Osteocyte (in vitro differentiated cells): Measurements from ENCODE around the gene PPP2R5E. TPM values are rescaled to one million over a fixed set of nuclear protein-coding genes. Genes with fewer than 3 reads are reported as not detected.

ENCODE experiments used
- DNase-seq: peaks from one replicate; pipeline ENCODE4 v3.0.0; 2021; ENCODE audit warnings: mixed read lengths; ENCODE audit not compliant: unreplicated experiment; ENCODE audit errors: extremely low spot score
- H3K27ac Mint-ChIP-seq: one replicate; pipeline ENCODE4 v1.8.0; 2021; ENCODE audit warnings: mild to moderate bottlenecking, mixed read lengths; ENCODE audit not compliant: unreplicated experiment
- H3K27me3 Mint-ChIP-seq: one replicate; pipeline ENCODE4 v1.8.0; 2021; ENCODE audit warnings: mixed read lengths; ENCODE audit not compliant: unreplicated experiment
- H3K36me3 Mint-ChIP-seq: one replicate; pipeline ENCODE4 v1.8.0; 2021; ENCODE audit warnings: mixed read lengths; ENCODE audit not compliant: unreplicated experiment
- H3K4me1 Mint-ChIP-seq: one replicate; pipeline ENCODE4 v1.8.0; 2021; ENCODE audit warnings: mixed read lengths; ENCODE audit not compliant: unreplicated experiment
- H3K4me3 Mint-ChIP-seq: one replicate; pipeline ENCODE4 v1.8.0; 2021; ENCODE audit warnings: mild to moderate bottlenecking, moderate library complexity, mixed read lengths; ENCODE audit not compliant: unreplicated experiment
- H3K9me3 Mint-ChIP-seq: one replicate; pipeline ENCODE4 v1.8.0; 2021; ENCODE audit warnings: mixed read lengths; ENCODE audit not compliant: unreplicated experiment
- CTCF ChIP-seq: fragments of 200-600 bp; sonication (generic); IDR thresholded peaks from 2 replicates; pipeline ENCODE4 v1.5.0; 2021; ENCODE audit warnings: antibody characterized with exemption, mild to moderate bottlenecking, moderate library complexity
- total RNA-seq: library from RNA; stranded (reverse); gene quantifications from 2 replicates; pipeline ENCODE4 v1.2.1, GENCODE V29; 2021

The PPP2R5E gene
- total RNA-seq, 1 donor from 2014 or later: 43.3 TPM

- no peak for DNase-seq
- peaks cover 30% of the 10 kb centered on the region for H3K36me3 Mint-ChIP-seq
These were observed 148.7 kb downstream of the PPP2R5E start for GRCh38 chr14:63394432-63394831.

GRCh38 chr14:63393012-63393411 lies 150.2 kb downstream of the PPP2R5E start:
- TF ChIP-seq CTCF: no peak
- no peak overlapping the region for H3K27ac Mint-ChIP-seq

More at GRCh38 chr14:63394432-63394831, 148.7 kb downstream of the PPP2R5E start:
- TF ChIP-seq CTCF: no peak
- Mint-ChIP-seq H3K9me3 (peaks cover 5% of the 10 kb centered on the region), H3K4me1 (peaks cover 4% of the 10 kb centered on the region), H3K4me3 (no peak overlapping the region), H3K27me3 (no peaks in the 10 kb centered on the region), H3K27ac (no peak overlapping the region)

GRCh38 chr14:63392236-63392635 lies 150.9 kb downstream of the PPP2R5E start:
- Mint-ChIP-seq H3K4me1 (peaks cover 4% of the 10 kb centered on the region), H3K27me3 (no peaks in the 10 kb centered on the region), H3K36me3 (peaks cover 20% of the 10 kb centered on the region), H3K9me3 (no peaks in the 10 kb centered on the region), H3K27ac (no peak overlapping the region), H3K4me3 (no peak overlapping the region)
- peak; percentile 13 for TF ChIP-seq CTCF
- DNase-seq: no peak

More at GRCh38 chr14:63393012-63393411, 150.2 kb downstream of the PPP2R5E start:
- no peak for DNase-seq
- Mint-ChIP-seq H3K4me1 (peaks cover 4% of the 10 kb centered on the region), H3K9me3 (no peaks in the 10 kb centered on the region), H3K27me3 (no peaks in the 10 kb centered on the region), H3K4me3 (no peak overlapping the region), H3K36me3 (peaks cover 21% of the 10 kb centered on the region)

GRCh38 chr14:63388766-63389431 lies 154.3 kb downstream of the PPP2R5E start:
- TF ChIP-seq CTCF: peak; percentile 84
- peak; percentile 86 for DNase-seq
- Mint-ChIP-seq H3K27me3 (no peaks in the 10 kb centered on the region), H3K36me3 (peaks cover 29% of the 10 kb centered on the region), H3K9me3 (no peaks in the 10 kb centered on the region), H3K4me1 (no peaks in the 10 kb centered on the region), H3K27ac (no peak overlapping the region), H3K4me3 (no peak overlapping the region)

GRCh38 chr14:63387711-63388110 lies 155.5 kb downstream of the PPP2R5E start:
- Mint-ChIP-seq H3K27me3 (no peaks in the 10 kb centered on the region), H3K27ac (no peak overlapping the region), H3K4me1 (no peaks in the 10 kb centered on the region), H3K4me3 (no peak overlapping the region), H3K9me3 (no peaks in the 10 kb centered on the region), H3K36me3 (peaks cover 27% of the 10 kb centered on the region)
- no peak for TF ChIP-seq CTCF
- DNase-seq: no peak
